Common myeloid progenitor, CD34-positive (primary cell): Measurements from ENCODE around the gene IQCB1.

Experiments used
- CTCF ChIA-PET: fragments of 350-600 bp; sonication (Branson Sonifier 250); formaldehyde crosslinking; loops from one replicate; lab custom pipeline; 2021; ENCODE audit warnings: antibody characterized with exemption; lab: Charles Lee
- POLR2A ChIA-PET: fragments of 350-600 bp; sonication (Branson Sonifier 250); formaldehyde crosslinking; loops from one replicate; lab custom pipeline; 2021; ENCODE audit warnings: antibody characterized with exemption; lab: Charles Lee
- DNase-seq, 3 donors: peaks; one replicate each; pipeline versions ENCODE4 v3.0.0 to v3.0.0-alpha.2; 2013
- H3K27ac ChIP-seq, 2 experiments: 1 replicate in 1 of 2; 2 replicates in 1 of 2; pipeline ENCODE4 v1.7.0; 2013; ENCODE audit warnings: inconsistent platforms in 2 of 2, low read length in 2 of 2, mild to moderate bottlenecking in 2 of 2, low read depth in 1 of 2, moderate library complexity in 1 of 2; ENCODE audit not compliant: severe bottlenecking in 2 of 2, insufficient read depth in 1 of 2, poor library complexity in 1 of 2
- H3K27me3 ChIP-seq, 5 experiments: replicated peaks in 2 of 5; 1 replicate in 3 of 5; 2 replicates in 2 of 5; pipeline versions ENCODE4 v1.6.1 to v1.7.0; 2013; ENCODE audit warnings: low read length in 4 of 5, mild to moderate bottlenecking in 2 of 5, moderate library complexity in 2 of 5, inconsistent platforms in 1 of 5; ENCODE audit not compliant: insufficient read depth in 5 of 5, control insufficient read depth in 4 of 5
- H3K36me3 ChIP-seq, 4 experiments: 1 replicate in 2 of 4; 2 replicates in 2 of 4; pipeline versions ENCODE4 v1.6.1 to v1.7.0; 2013; ENCODE audit warnings: low read length in 3 of 4, control low read depth in 1 of 4, mild to moderate bottlenecking in 1 of 4; ENCODE audit not compliant: control insufficient read depth in 4 of 4, insufficient read depth in 4 of 4
- H3K4me1 ChIP-seq, 4 experiments: 1 replicate in 3 of 4; 2 replicates in 1 of 4; pipeline versions ENCODE4 v1.6.1 to v1.7.1; 2013; ENCODE audit warnings: low read length in 3 of 4, mild to moderate bottlenecking in 3 of 4, control low read depth in 1 of 4, inconsistent platforms in 1 of 4, moderate library complexity in 1 of 4; ENCODE audit not compliant: control insufficient read depth in 4 of 4, insufficient read depth in 4 of 4; ENCODE audit errors: control extremely low read depth in 1 of 4
- H3K4me3 ChIP-seq, 7 experiments: 1 replicate in 4 of 7; 2 replicates in 3 of 7; pipeline versions ENCODE4 v1.5.1 to v1.7.0; 2013; ENCODE audit warnings: mild to moderate bottlenecking in 7 of 7, low read length in 6 of 7, moderate library complexity in 6 of 7, inconsistent platforms in 2 of 7, low read depth in 2 of 7, control low read depth in 1 of 7; ENCODE audit not compliant: insufficient read depth in 4 of 7, control insufficient read depth in 1 of 7; ENCODE audit errors: extremely low read depth in 1 of 7
- H3K9me3 ChIP-seq, 5 experiments: 1 replicate in 4 of 5; 2 replicates in 1 of 5; pipeline versions ENCODE4 v1.6.1 to v1.7.1; 2013; ENCODE audit warnings: low read length in 4 of 5, mild to moderate bottlenecking in 2 of 5, inconsistent platforms in 1 of 5, low read depth in 1 of 5, moderate library complexity in 1 of 5; ENCODE audit not compliant: control insufficient read depth in 4 of 5, insufficient read depth in 2 of 5; ENCODE audit errors: control extremely low read depth in 1 of 5
- WGBS: methylation state at CpG from one replicate; pipeline ENCODE4 v1.1.5; 2013; ENCODE audit not compliant: insufficient coverage; 5-methylcytosine and 5-hydroxymethylcytosine counted together

The IQCB1 gene

DNA sequence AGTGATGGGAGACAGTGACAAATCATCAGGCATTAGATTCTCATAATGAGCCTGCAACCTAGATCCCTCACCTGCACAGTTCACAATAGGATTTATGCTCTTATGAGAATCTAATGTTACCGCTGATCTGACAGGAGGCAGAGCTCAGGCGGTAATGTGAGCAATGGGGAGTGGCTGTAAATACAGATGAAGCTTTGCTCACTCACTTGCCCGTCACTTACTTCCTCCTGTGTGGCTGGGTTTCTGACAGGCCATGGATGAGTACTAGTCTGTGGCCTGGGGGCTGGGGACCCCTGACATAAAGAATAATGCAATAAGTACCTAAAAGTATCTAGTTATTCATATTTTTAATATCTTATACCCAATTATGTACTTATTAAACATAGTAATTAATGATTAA lies 15.6 kb downstream of the IQCB1 start:
- peaks cover 0 to 9% (median 2%) of the 10 kb centered on the region in 4 experiments for H3K4me1 ChIP-seq
- peaks cover 26 to 77% (median 49%) of the 10 kb centered on the region in 4 experiments for H3K36me3 ChIP-seq
- H3K27me3 ChIP-seq = no peaks in the 10 kb centered on the region
- ChIA-PET POLR2A (no interaction called here), CTCF (interaction anchor here (1.3 to 1.7 kb wide), 2 partner anchors 9 to 12 kb away, joined by 4 to 5 read pairs; no protein-coding TSS in a partner anchor)
- H3K9me3 ChIP-seq = peaks cover 0 to 35% (median 6%) of the 10 kb centered on the region in 5 experiments
- no peak overlapping the region for H3K4me3 ChIP-seq
- peak in 1 of 3 donors; percentile 16 for DNase-seq
- no peak overlapping the region for H3K27ac ChIP-seq
- WGBS = no CpG with 5 or more reads among the region's 3 CpGs

DNA sequence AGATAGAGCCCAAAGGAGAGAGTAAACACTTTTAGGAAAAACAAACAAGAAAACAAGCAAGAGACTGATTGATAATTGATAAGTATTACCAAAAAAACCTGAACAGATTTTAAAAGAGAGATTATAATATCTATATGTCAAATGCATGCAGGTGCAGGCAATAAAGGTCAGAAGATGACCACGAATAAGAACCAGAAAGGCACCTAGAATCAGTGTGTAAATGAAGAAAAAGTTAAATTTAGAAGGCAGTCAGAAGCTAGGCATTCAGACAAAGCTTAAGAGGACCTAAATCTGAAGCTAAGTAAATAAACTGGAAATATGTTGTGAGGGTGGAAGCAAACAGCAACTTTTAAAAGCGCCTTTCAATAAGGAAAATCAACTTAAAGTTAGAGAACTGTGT lies 16.3 kb downstream of the IQCB1 start:
- Histone ChIP-seq H3K9me3 (peaks cover 0 to 28% (median 4%) of the 10 kb centered on the region in 5 experiments), H3K36me3 (peaks cover 20 to 71% (median 45%) of the 10 kb centered on the region in 4 experiments), H3K4me1 (peaks cover 0 to 9% (median 2%) of the 10 kb centered on the region in 4 experiments), H3K27me3 (no peaks in the 10 kb centered on the region), H3K27ac (no peak overlapping the region), H3K4me3 (no peak overlapping the region)
- POLR2A ChIA-PET = interaction anchor here (0.5 to 0.7 kb wide), 2 partner anchors 9 to 103 kb away, joined by 3 read pairs; no protein-coding TSS in a partner anchor
- CTCF ChIA-PET = interaction anchor here (0.6 to 1.7 kb wide), 3 partner anchors 9 to 62 kb away, joined by 3 to 5 read pairs (median 4); no protein-coding TSS in a partner anchor
- no peak for DNase-seq
- WGBS = 100% methylated on average over 1 of the region's 2 CpGs

DNA sequence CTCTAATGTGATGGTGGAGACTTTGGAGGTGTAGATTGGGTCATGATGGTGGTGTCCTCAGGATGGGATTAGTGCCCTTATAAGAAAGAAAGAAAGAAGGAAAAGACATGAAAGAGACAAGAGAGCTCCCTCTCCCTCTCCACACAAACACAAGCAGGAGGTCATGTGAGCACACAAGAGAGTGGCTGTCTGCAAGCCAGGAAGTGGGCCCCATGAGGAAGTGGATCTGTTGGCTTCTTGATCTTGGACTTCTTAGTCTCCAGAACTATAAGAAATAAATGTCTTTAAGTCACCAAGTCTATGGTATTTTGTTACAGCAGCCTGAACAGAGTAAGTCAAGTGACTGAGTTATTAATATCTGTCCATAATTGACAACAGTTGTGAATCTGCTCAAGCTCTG lies 17.1 kb downstream of the IQCB1 start:
- POLR2A ChIA-PET = no interaction called here
- DNase-seq = peak in 1 of 3 donors; percentile 19
- Histone ChIP-seq H3K27me3 (no peaks in the 10 kb centered on the region), H3K9me3 (peaks cover 0 to 21% (median 4%) of the 10 kb centered on the region in 5 experiments), H3K36me3 (peaks cover 18 to 62% (median 40%) of the 10 kb centered on the region in 4 experiments), H3K4me1 (peaks cover 0 to 9% (median 2%) of the 10 kb centered on the region in 4 experiments), H3K27ac (no peak overlapping the region), H3K4me3 (no peak overlapping the region)
- CTCF ChIA-PET = interaction anchor here (1.3 kb wide), 1 partner anchor 13 kb away, joined by 5 read pairs; no protein-coding TSS in a partner anchor

DNA sequence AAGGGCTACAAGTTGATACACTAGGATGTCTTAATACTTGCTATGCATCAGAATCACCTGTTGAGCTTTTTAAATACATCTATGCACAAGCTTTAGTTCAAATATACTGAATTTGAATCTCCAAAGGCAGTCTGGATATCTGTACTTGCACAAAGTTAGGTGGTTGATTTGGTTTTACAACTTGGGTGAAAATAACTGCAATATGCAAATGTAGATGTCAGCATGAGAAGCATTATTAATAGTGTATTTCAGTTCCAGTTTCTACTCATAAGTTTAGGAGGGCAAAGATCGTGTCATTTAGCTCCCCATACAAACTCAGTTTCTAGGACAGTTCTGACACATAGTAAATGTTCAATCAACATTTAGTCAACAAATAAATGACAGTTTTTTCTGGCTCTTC lies 25.6 kb downstream of the IQCB1 start:
- Histone ChIP-seq H3K27me3 (no peaks in the 10 kb centered on the region), H3K9me3 (peaks cover 0 to 2% (median 0%) of the 10 kb centered on the region in 5 experiments), H3K4me3 (no peak overlapping the region), H3K27ac (no peak overlapping the region), H3K4me1 (no peaks in the 10 kb centered on the region), H3K36me3 (peaks cover 7 to 53% (median 31%) of the 10 kb centered on the region in 4 experiments)
- ChIA-PET POLR2A (no interaction called here), CTCF (interaction anchor here (0.6 to 1.3 kb wide), 2 partner anchors 10 to 17 kb away, joined by 3 to 4 read pairs; no protein-coding TSS in a partner anchor)
- WGBS = no CpG with 5 or more reads among the region's 1 CpG
- DNase-seq = no peak

DNA sequence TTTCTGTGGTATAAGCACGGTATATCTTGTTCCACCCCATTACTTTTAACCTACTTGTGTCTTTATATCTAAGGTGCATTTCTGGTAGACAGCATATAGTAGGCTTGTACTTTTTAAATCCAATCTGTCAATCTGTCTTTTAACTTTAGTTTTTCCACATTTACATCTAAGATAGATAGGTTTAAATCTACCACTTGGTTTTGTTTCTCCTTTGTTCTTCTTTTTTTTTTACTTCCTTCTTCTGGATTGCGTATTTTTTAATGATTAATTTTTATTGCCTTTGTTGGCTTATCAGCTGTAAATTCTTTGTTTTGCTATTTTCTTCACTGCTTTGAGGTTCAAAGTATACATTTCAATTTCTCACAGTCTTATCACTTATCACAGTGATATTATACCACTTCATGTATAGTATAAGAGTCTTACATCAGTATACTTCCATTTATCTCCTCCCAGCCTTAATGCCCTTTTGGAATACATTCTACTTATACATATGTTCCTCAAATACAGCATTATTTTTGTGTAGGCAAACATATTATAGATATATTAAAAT lies 31.0 kb downstream of the IQCB1 start:
- DNase-seq = no peak
- no peaks in the 10 kb centered on the region for H3K27me3 ChIP-seq
- H3K36me3 ChIP-seq = peaks cover 7 to 41% (median 23%) of the 10 kb centered on the region in 4 experiments
- POLR2A ChIA-PET = no interaction called here
- no peaks in the 10 kb centered on the region for H3K9me3 ChIP-seq
- WGBS = no CpG with 5 or more reads among the region's 2 CpGs
- no peak overlapping the region for H3K4me3 ChIP-seq
- no peak overlapping the region for H3K27ac ChIP-seq
- H3K4me1 ChIP-seq = no peaks in the 10 kb centered on the region
- CTCF ChIA-PET = interaction anchor here (0.6 kb wide), 1 partner anchor 639 kb away, joined by 3 read pairs; no protein-coding TSS in a partner anchor

DNA sequence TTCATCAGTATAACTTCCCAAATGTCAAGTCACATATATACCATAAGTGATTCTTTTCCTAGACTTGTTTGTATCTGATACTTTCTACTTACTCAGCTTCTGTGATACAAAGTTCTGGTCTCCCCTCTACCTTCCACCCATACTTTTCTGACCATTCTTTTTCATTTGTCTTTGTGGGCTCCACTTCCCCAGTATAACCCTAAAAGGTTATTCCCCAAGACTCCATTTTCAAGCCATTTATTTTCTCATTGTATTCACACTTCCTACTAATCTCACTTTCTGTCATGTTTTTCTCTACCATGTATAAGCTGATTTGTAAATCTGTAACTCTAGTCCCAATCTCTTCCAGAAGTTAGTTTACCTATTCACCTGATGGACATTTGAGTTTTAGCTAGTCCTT lies 34.0 kb downstream of the IQCB1 start:
- no peak overlapping the region for H3K27ac ChIP-seq
- POLR2A ChIA-PET = no interaction called here
- no peaks in the 10 kb centered on the region for H3K27me3 ChIP-seq
- no peak for DNase-seq
- H3K36me3 ChIP-seq = peaks cover 7 to 35% (median 22%) of the 10 kb centered on the region in 4 experiments
- no peak overlapping the region for H3K4me3 ChIP-seq
- H3K9me3 ChIP-seq = no peaks in the 10 kb centered on the region
- no peaks in the 10 kb centered on the region for H3K4me1 ChIP-seq
- CTCF ChIA-PET = interaction anchor here (1.2 kb wide), 1 partner anchor 23 kb away, joined by 3 read pairs; no protein-coding TSS in a partner anchor

DNA sequence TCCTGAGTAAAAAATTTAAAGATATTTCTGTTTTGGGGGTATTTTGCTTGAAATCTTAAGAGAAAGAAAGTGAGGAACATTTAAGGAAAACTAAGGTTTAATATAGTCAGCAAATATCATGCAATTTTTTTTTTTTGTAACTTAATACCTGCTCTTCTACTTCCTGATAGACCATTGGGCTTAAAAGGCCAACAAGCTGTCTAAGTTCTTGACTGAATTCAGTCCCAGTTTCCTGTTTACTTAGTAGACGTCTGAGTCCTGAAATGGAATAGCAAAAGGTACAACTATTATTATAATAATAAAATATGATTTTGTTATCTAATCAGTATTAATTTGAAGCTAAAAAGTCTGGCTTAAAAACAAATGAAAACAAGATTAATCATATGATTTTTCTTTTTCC lies 37.9 kb downstream of the IQCB1 start:
- H3K27me3 ChIP-seq = no peaks in the 10 kb centered on the region
- POLR2A ChIA-PET = no interaction called here
- H3K4me3 ChIP-seq = no peak overlapping the region
- H3K36me3 ChIP-seq = peaks cover 0 to 39% (median 18%) of the 10 kb centered on the region in 4 experiments
- DNase-seq = no peak
- H3K4me1 ChIP-seq = no peaks in the 10 kb centered on the region
- no CpG with 5 or more reads among the region's 1 CpG for WGBS
- H3K27ac ChIP-seq = no peak overlapping the region
- CTCF ChIA-PET = no interaction called here
- H3K9me3 ChIP-seq = no peaks in the 10 kb centered on the region
